Left colon (tissue), 2 donors: ENCODE results near the gene SLC26A11. TPM values are rescaled to one million over a fixed set of nuclear protein-coding genes. Genes with fewer than 3 reads are reported as not detected.
A peak's percentile ranks its signal among the peaks of the same experiment; 100 is the strongest.
"Not testable (repeated sequence)": the region's sequence is repeated elsewhere in the genome, so short reads cannot be mapped to it uniquely, and the experiment has no call there.

Source experiments
- ATAC-seq: fragments of 200-7000 bp; cut with Tn5 transposase; one replicate; pipeline ENCODE4 v1.9.1; 2020; ENCODE audit warnings: mild to moderate bottlenecking, moderate library complexity
- DNase-seq, 2 donors: peaks; one replicate each; pipeline ENCODE4 v3.0.0-alpha.2; 2020
- intact Hi-C, 2 donors: fragments of 100-400 bp; cut with DNase I in 1 of 2; cut with micrococcal nuclease in 1 of 2; formaldehyde crosslinking; loops; one replicate each; pipeline versions ENCODE4 v1.11.2 to v1.14.0; 2022; cut with DNase I, micrococcal nuclease
- total RNA-seq, 2 donors: library from RNA; stranded (reverse); fragmentation: NEBNext Ultra II Directional; extraction: Animal tissue kit (Norgen Biotek cat#: 25700); gene quantifications; one replicate each; pipeline ENCODE4 v1.2.1, GENCODE V29; 2021
- donor health status: DM: no; HTN: no; CAD: no.
- donor health status: DM: yes; HTN: yes; CAD: no.

Gene SLC26A11
- total RNA-seq, 2 donors from 2014 or later, result 9.4 to 10.0 TPM

DNA sequence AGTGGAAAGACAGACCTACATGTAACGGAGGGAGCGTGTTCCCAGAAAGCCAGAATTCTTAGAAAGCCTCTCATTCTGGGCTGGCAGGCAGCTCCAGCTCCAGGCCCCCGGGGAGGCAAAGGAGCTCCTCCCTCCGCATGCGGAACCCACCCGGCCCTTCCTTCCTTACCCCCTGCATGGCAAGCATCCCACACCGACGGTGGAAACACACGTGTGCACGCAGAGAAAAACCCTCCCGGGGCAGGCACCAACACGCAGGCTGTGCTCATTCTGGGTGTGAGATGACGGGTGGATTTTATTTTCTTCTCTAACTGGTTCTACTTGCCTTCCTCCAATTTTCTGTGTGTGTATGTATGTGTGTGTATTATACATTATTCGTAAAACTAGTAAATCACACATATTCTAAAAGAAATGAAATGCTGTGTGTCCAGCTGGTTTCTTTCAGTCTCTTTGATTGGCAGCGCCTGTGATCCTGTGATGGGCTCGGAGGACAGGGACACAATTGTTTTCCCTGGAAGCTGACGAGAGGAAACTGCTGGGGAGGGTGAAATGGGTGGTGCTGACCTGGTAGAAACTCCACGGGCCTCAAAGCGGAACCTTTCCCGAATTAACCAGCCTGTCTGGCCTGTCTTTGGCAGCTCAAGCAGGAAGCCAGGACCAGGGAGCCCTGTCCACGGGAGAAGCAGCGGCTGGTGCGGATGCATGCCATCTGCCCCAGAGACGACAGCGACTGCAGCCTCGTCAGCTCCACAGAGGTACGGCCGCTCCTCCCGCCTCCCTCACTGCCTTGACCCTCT is 28.2 kb upstream of the SLC26A11 start:
- intact Hi-C loops, result no loop called here

DNA sequence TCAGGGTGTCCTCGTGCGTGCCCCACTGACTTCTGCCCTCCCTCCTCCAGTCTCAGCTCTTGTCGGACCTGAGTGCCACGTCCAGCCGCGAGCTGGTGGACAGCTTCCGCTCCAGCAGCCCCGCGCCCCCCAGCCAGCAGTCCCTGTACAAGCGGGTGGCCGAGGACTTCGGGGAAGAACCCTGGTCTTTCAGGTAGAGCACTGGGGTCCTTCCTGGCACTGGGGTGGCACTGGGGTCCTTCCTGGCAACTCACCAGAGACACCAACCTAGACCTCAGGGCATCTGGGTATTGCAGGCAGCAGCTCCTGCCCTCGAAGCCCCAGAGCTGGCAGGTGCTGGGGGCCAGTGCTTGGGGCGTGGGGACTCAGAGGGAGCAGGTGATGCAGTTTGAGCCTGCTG is 25.1 kb upstream of the SLC26A11 start:
- ATAC-seq (no peak), DNase-seq (no peak)
- intact Hi-C loops, result no loop called here

More for the DNA sequence above, 28.2 kb upstream of the SLC26A11 start:
- ATAC-seq, result peak; percentile 79
- peak in 1 of 2 donors; percentile 47 for DNase-seq

DNA sequence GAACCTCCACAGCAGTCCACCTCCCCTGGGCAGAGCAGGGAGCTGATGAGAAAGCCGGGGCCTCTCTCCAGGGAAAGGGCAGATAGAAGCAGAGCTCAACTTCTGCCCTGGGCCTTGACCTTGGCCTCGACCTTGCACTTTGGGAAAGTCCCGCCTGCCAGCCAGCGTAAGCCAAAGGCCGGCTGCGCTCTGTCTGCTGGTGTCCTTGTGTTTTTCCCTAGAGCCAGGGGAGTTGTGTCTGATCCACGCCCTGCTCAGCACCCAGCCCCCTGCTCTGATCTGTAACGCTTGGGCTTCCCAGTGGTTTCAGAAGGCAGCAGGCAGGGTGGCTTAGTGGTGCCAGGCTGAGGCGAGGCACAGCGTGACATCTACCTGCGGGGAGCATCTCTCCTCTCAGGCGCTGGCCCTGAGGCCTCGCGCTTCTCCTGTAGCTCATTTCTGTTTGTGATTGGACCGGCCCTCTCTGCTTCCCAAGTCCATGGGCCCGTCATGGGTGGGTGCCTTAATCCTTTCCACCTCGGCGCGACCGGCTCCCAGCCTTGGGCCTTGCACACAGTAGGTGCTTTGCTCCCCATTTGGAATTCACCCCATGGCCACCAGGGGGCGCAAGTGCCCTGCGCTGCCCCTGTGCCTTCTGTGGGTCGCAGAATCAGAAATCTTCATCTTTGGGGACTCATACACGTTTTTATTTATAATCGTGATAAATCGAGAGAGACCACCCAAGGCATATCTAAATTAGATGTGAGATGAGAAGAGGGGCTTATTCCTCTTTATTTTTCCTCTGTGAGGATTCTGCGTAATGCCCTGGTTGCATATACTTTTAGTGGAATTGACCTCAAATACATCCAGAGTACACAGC is 24.3 kb upstream of the SLC26A11 start:
- ATAC-seq, result no peak
- DNase-seq, result no peak
- intact Hi-C loops, result no loop called here

GRCh38 chr17:80196652-80197051 is 23.6 kb upstream of the SLC26A11 start:
- intact Hi-C loops, result no loop called here
- ATAC-seq (no peak), DNase-seq (no peak)

GRCh38 chr17:80198144-80198661 is 22.0 kb upstream of the SLC26A11 start:
- ATAC-seq (peak; percentile 15), DNase-seq (no peak)
- intact Hi-C loops, result no loop called here

DNA sequence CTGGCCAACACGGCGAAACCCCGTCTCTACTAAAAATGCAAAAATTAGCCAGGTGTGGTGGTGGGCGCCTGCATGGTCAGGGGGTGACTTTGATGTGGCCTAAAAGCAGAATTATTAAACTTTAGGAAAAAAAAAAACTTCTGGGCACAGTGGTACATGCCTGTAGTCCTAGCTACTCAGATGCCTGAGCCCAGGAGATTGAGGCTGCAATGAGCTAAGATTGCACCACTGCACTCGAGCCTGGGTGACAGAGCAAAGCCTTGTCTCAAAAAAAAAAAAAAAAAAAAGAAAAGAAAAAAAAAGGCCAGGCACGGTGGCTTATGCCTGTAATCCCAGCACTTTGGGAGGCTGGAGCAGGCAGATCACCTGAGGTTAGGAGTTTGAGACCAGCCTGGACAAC is 20.9 kb upstream of the SLC26A11 start:
- DNase-seq, ATAC-seq, intact Hi-C loops: not testable (repeated sequence)

DNA sequence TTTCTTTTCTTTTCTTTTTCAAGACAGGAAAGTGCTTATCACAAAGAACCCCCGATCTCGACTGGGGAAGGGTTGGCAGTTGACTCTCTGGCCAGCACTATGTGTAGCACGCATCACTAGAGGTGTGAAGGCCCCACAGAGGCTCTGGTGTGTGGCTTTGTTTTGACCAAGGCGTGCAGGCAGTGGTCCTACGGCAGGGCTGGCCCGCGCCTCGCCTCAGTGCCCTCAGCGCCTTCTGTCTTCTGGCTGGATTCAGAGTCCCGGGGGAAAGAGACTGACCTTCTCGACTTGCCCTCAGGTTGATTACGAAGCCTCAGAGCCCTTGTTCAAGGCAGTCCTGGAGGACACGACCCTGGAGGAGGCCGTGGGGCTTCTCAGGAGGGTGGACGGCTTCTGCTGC is 18.8 kb upstream of the SLC26A11 start:
- intact Hi-C loops, result no loop called here
- ATAC-seq (no peak), DNase-seq (no peak)

- intact Hi-C loops, result no loop called here
- ATAC-seq (no peak), DNase-seq (no peak)
These were observed 18.0 kb upstream of the SLC26A11 start for GRCh38 chr17:80202197-80202596.

DNA sequence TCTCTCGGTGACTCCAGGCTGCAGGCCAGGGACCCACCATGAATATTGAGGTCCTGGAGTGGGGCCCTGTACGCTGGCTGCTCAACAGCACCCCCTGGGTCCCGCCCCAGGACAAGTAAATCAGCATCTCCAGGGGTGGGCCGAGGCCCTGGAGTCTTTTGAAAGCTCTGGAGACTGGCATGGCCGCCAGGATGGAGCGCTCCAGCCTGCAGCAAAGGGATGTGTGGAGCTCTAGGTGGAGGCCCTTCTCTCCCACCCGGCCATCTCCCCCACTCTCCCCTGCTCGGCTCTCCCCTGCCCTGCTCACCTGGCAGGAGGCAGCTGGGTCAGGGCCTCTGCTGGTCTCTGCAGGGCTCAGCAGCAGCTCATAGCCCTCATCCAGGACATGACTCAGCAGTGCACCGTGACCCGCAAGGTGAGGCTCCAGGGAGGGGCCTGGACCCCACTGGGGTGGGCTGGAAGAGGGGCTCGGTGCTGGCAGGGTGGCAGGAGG is 16.7 kb upstream of the SLC26A11 start:
- ATAC-seq (no peak), DNase-seq (no peak)
- intact Hi-C loops, result no loop called here

- intact Hi-C loops, result no loop called here
- peak; percentile 6 for ATAC-seq
- DNase-seq, result no peak
These were observed 15.4 kb upstream of the SLC26A11 start for GRCh38 chr17:80204626-80205468.

DNA sequence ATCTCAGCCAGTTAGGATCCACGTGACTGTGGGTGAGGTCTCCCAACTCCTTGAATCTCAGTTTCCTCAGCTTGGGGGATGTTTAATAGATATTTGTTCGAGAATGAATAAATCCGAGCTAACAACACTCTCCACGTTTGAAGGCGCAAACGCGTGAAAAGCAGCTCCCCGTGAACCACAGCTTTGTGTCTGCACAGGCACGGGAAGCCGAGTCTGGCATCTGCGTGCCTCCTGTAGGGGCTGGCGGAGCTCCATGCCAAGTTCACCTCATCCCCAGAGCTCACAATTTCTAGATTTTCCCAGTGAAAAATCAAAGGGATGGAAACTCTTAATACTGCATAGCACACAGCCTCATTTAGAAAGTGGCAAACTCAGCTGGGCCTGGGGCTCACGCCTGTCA is 14.4 kb upstream of the SLC26A11 start:
- ATAC-seq (no peak), DNase-seq (no peak)
- intact Hi-C loops, result no loop called here

DNA sequence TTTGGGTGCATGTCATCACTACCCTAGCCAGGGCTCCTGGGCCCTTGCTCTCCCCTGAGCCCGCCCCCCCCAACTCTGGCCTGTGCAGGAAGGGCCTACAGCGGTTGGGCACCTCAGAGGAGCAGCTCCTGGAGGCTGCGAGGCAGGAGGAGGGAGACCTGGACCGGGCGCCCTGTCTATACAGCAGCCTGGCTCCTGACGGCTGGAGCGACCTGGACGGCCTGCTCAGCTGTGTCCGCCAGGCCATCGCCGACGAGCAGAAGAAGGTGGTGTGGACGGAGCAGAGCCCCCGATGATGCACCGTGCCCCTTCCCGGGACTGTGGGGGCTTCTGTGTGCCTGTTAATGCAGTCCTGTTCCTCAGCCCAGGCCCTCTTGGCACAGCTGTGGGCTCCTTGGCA is 12.2 kb upstream of the SLC26A11 start:
- intact Hi-C loops, result no loop called here
- ATAC-seq (no peak), DNase-seq (no peak)

GRCh38 chr17:80209765-80210164 is 10.5 kb upstream of the SLC26A11 start:
- intact Hi-C loops, result no loop called here
- DNase-seq (no peak), ATAC-seq (no peak)

DNA sequence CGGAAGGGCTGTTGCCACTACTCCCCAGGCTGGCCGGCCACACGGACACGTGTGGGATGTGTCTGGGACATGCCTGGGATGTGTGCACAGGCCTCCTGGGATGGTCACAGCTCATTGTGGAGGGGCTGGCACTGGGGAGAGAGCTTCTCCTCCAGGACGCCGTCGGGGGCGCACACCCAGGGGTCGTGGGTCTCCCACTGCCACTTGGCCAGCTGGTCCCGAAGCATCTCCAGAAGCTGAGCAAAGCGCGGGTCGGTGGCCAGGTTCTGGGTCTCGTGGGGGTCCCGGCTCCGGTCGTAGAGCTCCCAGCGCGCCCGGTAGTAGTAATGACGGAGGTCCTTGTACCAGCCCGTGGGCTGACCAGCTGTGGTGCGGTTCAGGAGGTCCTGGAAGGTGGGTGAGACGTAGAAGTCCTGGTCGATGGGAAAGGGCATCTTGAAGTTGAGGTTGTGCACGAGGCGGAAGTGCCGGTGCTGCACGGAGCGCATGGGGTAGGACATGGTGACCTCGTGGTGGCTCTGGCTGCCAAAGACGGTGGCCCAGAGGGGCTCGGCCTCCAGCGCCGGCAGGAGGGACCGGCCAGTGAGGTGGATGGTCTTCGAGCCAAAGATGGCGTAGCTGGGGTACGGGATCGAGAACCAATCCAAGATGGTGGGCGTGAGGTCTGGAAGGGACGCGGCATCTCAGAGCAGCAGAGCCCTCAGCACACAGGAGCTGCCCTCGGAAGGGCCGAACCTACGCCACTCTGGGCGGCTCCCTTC is 9.7 kb upstream of the SLC26A11 start:
- DNase-seq, result no peak
- no peak for ATAC-seq
- intact Hi-C loops, result no loop called here

- ATAC-seq (no peak), DNase-seq (no peak)
- intact Hi-C loops, result no loop called here
These were observed 8.1 kb upstream of the SLC26A11 start for GRCh38 chr17:80212109-80212508.

- intact Hi-C loops, result no loop called here
- ATAC-seq (no peak), DNase-seq (no peak)
These were observed 7.7 kb upstream of the SLC26A11 start for GRCh38 chr17:80212511-80212910.

DNA sequence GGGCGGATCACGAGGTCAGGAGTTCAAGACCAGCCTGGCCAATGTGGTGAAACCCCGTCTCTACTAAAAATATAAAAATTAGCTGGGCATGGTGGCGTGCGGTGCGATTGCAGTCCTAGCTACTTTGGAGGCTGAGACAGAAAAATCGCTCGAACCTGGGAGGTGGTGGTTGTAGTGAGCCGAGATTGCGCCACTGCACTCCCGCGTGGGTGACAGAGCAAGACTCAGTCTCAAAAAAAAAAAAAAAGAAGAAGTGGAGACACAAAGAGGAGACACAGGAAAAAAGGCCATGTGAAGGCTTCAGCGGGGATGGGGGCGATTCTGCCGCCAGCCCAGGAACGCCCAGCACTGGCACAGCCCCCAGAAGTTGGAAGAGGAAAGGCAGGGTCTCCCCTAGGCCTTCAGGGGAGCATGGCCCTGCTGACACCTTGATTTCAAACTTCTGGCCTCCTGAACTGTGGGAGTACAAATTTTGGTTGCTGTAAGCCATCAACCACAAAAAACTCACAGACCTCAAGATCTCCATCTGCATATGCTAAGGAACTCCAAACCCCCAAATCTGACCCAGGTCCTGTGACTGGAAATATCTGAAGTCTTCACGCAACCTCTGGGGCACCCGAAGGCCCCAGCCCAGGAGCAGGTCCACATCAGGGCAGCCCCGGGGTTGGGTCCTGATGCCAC is 7.1 kb upstream of the SLC26A11 start:
- intact Hi-C loops, result no loop called here
- DNase-seq, result peak in 1 of 2 donors; percentile 23
- ATAC-seq, result no peak

GRCh38 chr17:80213643-80213975 is 6.6 kb upstream of the SLC26A11 start:
- intact Hi-C loops, result no loop called here
- DNase-seq, result no peak
- ATAC-seq, result no peak
